Fibroblast of mammary gland (primary cell): ENCODE measurements around the gene ACER3.

Experiments
- DNase-seq: peaks from one replicate; pipeline ENCODE4 v3.0.0-alpha.2; 2010; ENCODE audit warnings: low read depth
- H3K4me3 ChIP-seq: 2 replicates; pipeline ENCODE4 v1.5.1; 2011; ENCODE audit warnings: low read depth, mild to moderate bottlenecking, low read length, moderate library complexity; ENCODE audit not compliant: control insufficient read depth
- TF ChIP-seq, protein P1 (sequence below): conservative IDR thresholded peaks from 2 replicates; pipeline ENCODE4 v1.5.1; 2011; ENCODE audit warnings: low read depth, low read length, inconsistent platforms; ENCODE audit not compliant: control insufficient read depth, insufficient read depth

ACER3 gene

DNA sequence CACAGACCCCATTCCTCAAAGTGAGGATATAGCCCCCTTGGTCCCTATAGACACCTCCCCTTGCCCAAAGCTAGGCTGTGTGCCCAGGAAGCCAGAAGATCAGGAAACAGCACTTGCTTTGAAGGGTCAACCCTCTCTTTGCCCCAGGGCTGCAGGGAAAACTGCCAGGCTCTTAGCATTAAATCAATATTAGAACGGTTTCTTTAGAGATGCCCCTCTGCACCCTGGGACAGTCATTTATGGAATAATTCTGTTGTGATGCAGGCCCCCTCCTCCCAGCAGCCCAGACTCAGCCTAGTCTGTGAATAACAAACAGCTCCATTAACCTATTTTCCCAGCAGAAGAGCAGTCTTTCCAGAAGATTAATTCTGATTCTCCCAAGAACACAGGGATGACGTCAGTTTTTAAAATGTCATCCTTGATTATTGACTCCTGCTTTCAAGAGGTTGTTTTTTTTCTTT, 194.4 kb downstream of the ACER3 start:
- DNase-seq: no peak
- TF ChIP-seq, protein P1, sequence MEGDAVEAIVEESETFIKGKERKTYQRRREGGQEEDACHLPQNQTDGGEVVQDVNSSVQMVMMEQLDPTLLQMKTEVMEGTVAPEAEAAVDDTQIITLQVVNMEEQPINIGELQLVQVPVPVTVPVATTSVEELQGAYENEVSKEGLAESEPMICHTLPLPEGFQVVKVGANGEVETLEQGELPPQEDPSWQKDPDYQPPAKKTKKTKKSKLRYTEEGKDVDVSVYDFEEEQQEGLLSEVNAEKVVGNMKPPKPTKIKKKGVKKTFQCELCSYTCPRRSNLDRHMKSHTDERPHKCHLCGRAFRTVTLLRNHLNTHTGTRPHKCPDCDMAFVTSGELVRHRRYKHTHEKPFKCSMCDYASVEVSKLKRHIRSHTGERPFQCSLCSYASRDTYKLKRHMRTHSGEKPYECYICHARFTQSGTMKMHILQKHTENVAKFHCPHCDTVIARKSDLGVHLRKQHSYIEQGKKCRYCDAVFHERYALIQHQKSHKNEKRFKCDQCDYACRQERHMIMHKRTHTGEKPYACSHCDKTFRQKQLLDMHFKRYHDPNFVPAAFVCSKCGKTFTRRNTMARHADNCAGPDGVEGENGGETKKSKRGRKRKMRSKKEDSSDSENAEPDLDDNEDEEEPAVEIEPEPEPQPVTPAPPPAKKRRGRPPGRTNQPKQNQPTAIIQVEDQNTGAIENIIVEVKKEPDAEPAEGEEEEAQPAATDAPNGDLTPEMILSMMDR: no peak
- no peak overlapping the region for H3K4me3 ChIP-seq

DNA sequence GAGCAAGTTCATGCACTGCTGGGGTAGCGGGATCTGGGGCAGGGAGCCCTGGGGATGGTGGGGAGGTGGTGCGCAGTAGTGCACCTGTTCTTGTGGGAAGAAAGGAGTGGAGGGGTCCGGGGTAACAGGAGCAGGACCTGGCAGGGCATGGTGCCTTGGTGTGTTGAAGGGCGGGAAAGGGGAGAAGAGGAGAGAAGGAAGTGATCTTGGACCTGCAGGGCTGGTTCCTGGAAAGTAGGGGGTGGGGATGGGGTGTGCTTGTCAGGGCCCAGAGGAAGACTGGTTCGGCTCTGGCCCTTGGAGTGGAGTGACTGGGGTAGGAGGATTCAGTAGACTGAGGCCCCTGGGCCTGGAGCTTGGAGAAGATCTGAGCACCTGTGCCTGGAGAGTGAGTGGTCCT, 195.2 kb downstream of the ACER3 start:
- no peak overlapping the region for H3K4me3 ChIP-seq
- DNase-seq: no peak
- TF ChIP-seq, protein P1: no peak

DNA sequence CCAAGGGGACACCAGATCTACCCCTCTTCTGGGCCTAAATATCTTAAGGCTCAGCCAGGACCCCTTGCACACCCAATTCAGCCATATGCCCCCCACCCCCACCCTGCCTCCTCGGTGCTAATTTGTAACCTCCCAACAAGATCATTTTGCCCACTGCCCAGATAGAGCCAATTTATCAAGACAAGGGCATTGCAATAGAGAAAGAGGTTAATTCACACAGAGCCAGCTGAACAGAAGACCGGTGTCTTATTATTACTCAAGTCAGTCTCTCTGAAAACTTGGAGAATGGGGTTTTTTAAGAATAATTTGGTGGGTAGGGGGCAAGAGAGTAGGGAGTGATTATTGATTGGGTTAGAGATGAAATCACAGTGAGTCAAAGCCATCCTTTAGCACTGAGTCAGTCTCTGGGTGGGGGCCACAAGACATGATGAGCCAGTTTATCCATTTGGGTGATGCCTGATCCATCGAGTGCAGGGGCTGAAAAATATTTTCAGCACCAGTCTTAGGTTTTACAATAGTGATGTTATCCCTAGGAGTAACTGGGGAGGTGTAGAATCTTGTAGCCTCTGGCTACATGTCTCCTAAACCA, 196.2 kb downstream of the ACER3 start:
- no peak overlapping the region for H3K4me3 ChIP-seq
- TF ChIP-seq, protein P1: no peak
- DNase-seq: no peak

GRCh38 chr11:77057938-77058474, 197.3 kb downstream of the ACER3 start:
- DNase-seq: no peak
- TF ChIP-seq, protein P1: no peak

GRCh38 chr11:77058900-77059299, 198.2 kb downstream of the ACER3 start:
- no peak overlapping the region for H3K4me3 ChIP-seq
- TF ChIP-seq, protein P1: no peak
- DNase-seq: no peak

More at GRCh38 chr11:77057938-77058474, 197.3 kb downstream of the ACER3 start:
- H3K4me3 ChIP-seq: no peak overlapping the region

DNA sequence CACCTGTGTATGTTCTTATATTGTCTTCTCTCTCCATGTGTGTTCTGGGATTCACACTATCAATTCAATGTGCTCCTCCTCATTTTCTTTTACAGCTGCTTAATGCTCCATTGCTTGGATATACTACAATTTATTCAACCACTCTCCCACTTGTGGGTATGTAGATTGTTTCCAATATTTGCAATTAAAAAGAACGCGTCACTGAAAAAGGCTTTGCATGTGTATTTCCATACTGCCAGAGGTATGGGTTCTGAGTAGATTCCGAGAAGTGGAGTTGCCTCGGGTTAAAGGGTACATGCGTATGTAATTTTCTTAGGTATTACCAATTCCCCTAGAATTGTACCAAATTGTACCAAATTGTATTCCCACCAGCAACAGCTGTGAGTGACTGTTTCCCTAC, 199.1 kb downstream of the ACER3 start:
- no peak overlapping the region for H3K4me3 ChIP-seq
- DNase-seq: no peak
- TF ChIP-seq, protein P1: no peak
